Left kidney (tissue), 2 donors: ENCODE data around the gene FGF14. TPM values are rescaled to one million over a fixed set of nuclear protein-coding genes. Genes with fewer than 3 reads are reported as not detected.

Experiments
- DNase-seq: peaks from one replicate; pipeline ENCODE4 v3.0.0-alpha.2; 2013
- polyA plus RNA-seq: library from polyadenylated mRNA; unstranded; fragments of 120-200 nt; gene quantifications from one replicate; pipeline ENCODE4 v1.2.1, GENCODE V29; 2013; ENCODE audit not compliant: insufficient read length

The FGF14 gene
- polyA plus RNA-seq, 1 donor: 0.95 TPM

DNA sequence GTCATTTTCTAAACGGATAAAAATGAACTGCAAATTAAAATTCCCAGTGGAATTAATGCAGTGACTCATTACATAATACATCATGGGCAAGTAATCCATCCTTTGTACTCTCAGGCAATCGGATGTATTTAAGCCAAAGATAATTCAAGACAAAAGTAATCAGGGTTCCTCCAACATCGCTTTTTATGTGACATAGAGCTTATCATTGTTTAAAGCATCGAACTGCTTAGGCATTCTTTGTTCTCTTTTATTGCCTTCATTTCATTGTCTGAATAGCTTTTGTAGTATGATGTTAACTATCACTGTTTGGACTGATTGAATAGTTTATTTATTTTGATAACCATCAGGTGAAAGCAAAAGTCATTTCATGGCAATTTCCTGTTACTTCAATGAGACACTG is 740.0 kb downstream of the FGF14 start:
- DNase-seq: no peak

Other genes with a start within 250 kb of the FGF14 start
- gene TPP2, start 194.9 kb upstream of the FGF14 start, polyA plus RNA-seq: 71.7 TPM